OCI-M2 (cell line): ENCODE measurements around the gene BTRC.
"Not testable (repeated sequence)": the region's sequence is repeated elsewhere in the genome, so short reads cannot be mapped to it uniquely, and the experiment has no call there.

Experiments used
- DNase-seq: peaks from one replicate; lab custom pipeline; 2025; ENCODE audit not compliant: unreplicated experiment; lab: John Stamatoyannopoulos, UW

Gene BTRC

DNA sequence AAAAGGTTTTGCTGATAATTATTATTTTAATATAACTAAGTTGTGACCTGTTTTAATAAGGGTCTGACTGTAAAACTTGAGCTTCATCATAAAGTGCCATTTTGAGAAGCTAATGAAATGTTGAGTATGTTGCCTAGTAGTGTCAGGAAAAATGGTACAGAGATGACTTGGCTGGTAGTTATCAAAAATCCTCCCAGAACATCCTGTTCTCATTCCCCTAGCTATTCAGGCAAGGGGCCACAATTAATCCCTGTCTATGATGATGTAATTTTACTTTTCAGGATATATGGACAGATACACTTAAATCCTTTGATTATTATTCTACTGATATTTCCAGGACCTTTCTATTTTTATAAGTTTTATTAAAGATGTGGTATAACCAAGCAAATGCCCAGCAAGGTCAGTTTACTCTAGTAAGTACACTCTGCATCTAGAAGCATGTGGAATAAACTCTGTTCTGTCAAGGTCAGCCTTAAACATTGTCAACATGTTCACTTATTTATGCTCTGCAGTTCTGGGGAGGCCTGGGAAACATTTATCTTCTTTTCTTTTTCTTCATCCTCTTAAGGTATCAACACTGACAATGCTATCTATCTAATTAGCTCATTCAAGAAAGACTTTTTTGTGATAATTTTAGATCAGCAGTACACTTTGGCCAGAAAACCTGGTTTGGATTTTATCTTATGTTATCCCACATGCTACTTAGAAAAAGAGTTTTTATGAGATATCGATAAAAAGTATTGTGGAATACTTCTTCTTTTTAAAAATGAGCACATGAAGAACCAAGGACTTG, 32.1 kb downstream of the BTRC start:
- no peak for DNase-seq

DNA sequence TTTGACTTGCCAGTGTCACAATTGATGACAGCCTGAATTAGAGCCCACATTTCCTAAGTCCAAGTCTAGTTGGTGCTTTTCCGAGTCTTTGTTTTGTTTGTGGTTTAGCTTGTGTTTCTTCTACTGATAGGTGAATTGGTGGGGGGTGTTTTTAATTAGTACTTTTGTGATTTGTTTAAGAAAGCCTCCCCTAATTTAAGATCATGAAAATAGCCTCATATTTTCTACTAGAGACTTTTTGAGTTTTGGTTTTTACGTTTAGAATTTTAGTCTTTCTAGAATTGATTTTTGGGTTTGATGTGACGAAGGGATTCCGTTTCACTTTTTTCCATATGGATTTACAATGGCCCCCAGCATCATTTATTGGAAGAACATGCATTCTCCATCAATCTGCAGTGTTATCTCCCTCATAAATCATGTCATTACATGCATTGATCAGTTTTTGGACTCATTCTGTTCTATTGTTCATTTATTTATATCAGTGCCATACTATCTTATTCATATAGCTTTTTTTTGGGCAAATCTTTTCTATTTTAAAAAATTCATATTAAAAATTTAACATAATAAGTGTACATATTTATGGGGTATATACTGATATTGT, 32.8 kb downstream of the BTRC start:
- DNase-seq: no peak

DNA sequence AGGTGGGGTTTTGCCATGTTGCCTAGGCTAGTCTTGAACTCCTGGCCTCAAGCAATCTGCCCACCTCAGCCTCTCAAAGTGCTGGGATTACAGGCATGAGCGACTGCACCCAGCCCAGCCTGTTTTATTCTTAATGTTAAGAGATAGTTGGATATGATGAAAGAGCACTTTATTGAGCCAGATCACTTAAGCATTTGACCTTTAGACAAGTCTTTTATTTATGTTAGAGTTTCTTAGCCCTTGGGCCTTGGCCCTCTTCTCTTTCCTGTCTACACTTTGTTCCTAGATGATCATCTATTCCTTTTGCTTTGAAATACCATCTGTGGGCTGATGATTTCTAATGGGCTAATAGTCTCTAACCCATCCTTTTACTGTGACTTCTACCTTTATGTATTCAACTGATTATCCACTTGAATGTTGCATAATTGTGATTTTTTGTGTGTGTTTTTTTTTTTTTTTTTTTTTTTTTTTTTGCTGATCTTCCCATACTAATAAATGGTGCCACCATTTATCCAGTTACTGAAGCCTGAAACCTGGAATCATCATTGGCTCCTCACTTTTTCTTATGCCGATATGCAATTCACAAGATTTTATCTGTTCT, 34.8 kb downstream of the BTRC start:
- no peak for DNase-seq

DNA sequence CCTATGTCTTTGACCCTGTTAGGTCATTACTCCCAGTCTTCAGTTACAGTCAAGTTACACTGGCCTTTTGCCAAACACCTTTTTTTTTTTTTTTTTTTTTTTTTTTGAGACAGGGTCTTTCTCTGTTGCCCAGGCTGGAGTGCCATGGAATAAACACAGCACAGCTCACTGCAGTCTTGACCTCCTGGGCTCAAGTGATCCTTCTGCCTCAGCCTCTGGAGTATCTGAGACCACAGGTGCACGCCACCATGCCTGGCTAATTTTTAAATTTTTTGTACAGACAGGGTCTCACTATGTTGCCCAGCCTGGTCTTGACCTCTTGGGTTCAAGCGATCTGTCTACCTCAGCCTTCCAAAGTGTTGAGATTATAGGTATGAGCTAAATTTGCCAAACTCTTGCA, 35.6 kb downstream of the BTRC start:
- not testable (repeated sequence) for DNase-seq

DNA sequence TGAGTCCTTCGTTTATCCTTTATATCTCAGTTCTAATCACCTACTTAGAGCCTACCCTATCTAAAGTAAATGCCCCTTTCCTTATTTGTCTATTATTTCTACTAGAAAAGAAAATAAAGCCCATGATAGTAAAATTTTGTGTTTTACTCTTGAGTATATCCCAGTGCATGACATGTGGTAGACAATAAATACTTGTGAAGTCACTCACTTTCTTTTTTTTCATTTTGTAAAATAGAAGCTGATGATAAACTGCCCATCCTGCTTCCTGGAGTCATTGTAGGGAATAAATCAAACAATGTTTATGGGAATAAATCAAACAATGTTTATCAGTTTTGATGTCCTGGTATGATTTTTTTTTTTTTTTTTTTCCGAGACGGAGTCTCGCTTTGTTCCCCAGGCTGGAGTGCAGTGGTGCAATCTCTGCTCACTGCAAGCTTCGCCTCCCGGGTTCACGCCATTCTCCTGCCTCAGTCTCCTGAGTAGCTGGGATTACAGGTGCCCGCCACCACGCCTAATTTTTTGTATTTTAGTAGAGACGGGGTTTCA, 36.1 kb downstream of the BTRC start:
- no peak for DNase-seq

DNA sequence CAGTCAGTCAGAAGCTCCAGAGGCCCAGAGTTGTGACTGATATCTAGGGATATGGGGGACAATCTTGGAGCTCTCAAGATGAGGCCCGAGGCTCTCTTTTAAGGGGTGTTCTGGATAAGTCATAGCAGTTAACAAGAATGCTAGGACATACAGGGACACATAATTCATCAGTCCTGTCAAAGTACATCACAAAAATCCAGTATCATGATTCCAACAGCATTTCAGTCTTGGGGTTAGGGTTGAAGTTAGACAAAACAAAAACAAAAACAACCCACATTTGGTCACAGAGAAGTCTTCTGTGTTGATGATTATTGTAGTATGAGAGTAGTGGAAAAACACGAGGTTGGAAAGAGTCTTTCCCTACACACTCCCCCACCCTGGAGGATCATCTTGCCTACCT, 39.4 kb downstream of the BTRC start:
- no peak for DNase-seq

DNA sequence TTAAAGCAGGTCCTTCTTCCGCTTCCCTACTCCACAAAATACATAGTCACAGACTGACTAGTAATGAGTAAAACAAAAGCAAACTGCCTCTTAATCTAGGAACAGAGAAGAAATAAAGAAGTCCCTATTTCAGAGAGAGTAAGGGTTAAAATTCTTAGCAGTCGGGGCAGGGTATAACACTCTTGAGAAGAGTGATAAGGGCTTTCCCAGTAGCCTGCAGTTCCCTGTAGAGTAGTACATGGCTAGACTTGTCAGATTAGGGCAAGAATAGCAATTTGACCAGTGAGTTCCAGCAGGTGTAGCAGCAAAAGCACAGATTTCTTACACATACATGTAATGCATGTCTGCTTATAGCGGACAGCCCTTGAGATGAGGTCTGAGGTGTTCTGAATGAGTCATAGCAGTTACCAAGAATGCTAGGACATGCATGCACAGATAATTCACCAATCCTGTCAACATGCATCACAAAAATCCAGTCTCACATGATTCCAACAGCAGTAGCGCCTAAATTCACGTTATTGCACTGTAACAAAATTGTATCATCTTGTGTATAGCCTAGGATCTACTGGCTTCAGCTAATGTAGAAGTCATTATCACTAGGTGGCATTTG, 40.7 kb downstream of the BTRC start:
- DNase-seq: no peak

DNA sequence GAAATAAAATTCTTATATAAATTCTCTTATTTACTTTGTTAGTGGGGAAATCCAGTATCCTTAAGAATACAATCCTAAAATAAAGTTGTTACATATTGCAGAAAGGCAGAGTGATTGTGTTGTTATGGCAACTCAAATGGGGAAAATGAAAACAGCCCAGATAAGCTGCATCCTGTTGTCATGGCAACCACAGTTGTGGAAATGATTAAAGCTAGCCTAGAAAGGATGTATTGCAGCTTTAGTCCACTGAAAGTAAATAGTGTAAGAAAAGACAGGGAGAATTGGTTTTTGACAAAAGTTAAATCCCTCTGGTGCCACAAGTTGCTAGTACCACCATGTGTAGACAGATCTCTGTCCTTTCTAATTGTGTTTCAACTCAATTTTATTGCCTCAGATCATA, 43.2 kb downstream of the BTRC start:
- DNase-seq: no peak

DNA sequence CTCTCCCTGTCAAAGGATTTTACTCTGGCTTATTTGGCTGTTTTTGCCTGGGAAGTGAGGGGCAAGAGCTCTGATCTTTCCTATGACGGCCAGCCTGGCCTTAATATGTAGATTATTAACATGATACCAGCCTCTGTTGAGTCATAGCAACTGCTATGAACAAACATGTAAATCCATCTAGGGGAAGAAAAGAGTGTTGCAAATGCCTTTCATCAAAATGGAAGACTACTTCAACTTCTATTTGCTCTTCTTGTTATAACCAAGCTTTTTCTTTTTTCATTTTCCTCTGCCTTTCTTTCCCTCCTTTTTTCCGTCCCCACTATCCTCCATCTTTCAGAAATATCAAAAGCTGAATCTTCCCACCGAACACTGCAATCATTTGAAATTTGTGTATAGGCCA, 46.6 kb downstream of the BTRC start:
- DNase-seq: no peak

DNA sequence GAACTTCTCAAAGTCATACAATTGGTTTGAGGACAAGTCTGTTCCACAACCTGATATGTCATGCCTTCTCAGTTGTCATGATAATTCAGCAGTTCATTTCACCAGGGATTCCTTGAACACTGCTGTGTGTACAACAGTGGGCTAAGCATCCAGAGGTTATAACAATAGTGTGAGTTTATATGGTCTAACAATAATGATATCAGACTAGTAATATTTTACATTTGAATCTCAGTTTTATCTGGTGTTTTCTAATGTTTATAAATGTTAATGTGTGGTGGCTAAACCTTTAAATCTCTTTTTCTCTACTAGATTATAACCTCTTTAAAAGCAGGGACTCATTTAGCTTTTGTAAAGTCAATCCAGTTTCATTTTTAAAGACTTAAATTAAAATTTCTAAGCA, 48.7 kb downstream of the BTRC start:
- DNase-seq: no peak

DNA sequence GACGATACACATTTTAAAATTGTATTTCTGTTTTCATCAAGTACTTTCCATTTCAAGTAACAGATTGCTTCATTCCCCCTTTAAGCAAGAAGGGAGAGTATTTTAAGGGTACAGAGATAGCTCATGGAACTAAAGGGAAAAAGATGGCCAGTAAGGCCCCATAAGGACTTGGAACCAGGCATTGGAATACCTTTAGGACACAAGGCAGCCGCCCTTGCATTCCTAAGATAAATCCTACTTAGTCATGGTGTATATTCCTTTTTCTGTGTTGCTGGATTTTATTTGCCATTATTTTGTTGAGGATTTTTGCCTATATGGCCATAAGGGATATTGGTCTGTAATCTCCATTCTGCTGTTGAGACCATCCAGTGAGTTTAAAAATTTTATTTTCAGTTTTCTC, 49.2 kb downstream of the BTRC start:
- no peak for DNase-seq

DNA sequence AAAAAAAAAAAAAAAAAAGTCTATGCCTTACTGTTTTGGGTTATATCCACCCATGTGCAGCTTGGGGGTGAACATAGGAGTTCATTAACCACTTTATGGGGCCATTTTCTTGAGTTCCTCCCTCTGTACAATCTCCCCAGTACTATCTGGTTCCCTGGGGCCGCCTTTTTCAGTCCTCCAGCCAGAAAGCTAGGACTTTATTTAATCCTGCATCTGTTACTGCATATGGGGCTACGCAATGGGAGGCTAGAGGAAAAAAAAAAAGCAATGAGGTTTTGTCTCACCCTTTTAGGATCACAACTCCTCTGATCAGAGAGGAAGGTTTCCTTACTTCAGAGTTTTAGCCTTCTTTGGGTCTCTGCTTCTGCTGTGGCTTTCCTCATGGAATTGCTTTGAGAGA, 51.0 kb downstream of the BTRC start:
- no peak for DNase-seq

DNA sequence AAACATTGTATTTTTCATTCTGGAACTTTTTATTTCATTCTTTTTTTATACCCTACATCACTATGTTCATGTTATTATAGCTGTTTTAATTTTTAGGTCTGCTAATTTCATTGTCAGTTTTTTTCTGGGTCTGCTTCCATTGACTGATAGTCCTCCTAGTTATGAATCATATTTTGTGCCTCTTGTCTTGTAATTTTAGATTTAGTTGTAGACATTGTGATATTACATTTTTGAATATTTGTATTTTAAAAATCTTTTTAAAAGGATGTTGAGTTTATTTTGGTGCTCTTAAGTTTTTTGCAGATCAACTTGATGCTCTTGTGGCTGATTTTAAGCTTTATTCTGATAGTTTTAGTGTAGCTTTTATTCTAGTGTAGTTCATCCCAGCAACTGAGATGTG, 57.6 kb downstream of the BTRC start:
- no peak for DNase-seq

DNA sequence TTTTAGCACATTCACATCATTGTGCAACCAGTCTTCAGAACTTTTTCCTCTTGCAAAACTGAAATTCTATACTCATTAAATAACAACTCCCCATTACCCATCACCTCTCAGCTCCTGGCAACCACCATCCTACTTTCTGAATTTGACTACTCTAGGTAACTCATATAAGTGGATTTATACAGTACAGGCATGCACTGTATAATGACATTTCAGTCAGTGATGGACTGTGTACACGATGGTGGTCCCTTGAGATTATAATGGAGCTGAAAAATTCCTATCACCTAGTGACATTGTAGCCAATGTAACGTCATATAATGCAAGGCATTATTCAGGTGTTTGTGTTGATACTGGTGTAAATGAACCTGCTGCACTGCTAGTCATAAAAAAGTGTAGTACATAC, 60.1 kb downstream of the BTRC start:
- DNase-seq: no peak

DNA sequence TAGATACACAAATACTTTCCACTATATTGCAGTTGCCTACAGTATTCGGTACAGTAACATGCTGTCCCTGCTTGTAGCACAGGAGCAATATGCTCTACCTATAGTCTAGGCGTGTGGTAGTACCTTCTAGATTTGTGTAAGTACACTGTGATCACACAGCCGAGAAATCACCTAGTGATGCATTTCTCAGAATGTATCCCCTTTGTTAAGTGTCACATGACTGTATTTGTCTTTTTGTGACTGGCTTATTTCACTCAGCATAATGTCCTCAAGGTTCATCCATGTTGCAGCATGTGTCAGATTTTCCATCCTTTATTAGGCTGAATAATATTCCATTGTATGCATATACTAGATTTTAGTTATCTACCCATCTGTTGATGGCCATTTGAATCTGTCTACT, 61.9 kb downstream of the BTRC start:
- DNase-seq: no peak

DNA sequence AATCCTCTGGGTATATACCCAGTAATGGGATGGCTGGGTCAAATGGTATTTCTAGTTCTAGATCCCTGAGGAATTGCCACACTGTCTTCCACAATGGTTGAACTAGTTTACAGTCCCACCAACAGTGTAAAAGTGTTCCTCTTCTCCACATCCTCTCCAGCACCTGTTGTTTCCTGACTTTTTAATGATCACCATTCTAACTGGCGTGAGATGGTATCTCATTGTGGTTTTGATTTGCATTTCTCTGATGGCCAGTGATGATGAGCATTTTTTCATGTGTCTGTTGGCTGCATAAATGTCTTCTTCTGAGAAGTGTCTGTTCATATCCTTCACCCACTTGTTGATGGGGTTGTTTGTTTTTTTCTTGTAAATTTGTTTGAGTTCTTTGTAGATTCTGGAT, 68.0 kb downstream of the BTRC start:
- DNase-seq: not testable (repeated sequence)

DNA sequence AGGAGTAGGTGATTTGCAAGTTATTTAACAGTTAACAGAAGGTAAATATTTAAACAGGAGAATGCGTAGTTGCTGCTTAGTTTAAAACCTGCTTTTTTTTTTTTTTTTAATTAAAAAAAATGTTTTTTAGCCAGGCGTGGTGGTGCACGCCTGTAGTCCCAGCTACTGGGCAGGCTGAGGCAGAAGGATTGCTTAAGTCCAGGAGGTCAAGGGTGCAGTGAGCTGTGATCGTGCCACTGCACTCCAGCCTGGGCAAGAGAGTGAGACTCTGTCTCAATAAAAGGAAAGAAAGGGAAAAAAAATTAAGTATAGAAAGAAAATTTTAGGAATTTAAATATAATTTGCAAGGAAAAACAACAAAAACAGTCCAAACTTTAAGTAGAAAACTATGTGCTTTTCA, 71.6 kb downstream of the BTRC start:
- no peak for DNase-seq

DNA sequence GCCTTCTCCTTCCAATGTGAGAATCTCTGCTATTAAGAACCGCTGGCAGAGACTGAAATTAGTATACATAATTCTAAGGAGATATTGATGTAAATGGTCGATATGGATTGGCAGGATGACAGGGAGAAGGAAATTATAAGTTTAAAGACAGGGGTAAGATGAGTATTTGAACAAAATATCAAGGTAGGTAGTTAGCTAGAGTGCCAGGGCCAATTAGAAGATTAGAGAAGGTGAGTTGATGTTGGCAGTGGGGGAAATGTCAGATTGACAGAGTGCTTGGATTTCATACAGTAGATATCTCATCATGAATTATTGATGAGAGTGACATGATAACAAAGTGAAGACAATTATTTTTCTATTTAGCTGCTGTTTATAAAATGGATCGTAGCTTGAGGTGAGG, 74.1 kb downstream of the BTRC start:
- DNase-seq: no peak

DNA sequence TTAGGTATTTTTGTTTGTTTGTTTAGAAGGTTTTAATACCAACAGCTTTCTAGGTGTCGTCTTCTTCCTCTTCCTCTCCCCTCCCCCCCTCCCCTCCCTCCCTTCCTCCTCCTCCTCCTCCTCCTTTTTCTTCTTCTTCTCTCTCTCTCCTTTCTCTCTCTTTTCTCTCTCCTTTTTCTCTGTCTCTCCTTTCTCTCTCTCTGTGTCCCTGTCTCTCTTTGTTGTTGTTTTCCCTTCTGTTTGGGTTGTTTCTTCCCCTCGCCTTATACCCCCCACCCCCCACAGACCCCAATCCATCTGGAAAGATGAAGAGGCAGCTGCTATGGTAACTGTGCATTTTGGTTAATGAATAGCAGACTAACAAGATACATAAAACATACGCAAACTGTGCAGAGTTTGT, 75.5 kb downstream of the BTRC start:
- no peak for DNase-seq

DNA sequence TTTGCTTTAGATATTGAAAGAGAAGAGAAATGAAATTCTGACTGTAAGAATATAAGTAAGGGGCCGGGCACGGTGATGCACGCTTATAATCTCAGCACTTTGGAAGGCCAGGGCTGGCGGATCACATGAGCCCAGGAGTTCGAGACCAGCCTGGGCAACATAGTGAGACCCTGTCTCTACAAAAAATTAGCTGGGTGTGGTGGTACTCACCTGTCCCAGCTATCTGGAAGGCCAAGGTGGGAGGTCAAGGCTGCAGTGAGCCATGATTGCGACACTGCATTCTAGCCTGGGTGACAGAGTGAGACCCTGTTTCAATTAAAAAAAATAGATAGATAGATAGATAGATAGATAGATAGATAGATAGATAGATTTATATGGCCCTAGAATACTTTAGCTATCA, 82.3 kb downstream of the BTRC start:
- no peak for DNase-seq

DNA sequence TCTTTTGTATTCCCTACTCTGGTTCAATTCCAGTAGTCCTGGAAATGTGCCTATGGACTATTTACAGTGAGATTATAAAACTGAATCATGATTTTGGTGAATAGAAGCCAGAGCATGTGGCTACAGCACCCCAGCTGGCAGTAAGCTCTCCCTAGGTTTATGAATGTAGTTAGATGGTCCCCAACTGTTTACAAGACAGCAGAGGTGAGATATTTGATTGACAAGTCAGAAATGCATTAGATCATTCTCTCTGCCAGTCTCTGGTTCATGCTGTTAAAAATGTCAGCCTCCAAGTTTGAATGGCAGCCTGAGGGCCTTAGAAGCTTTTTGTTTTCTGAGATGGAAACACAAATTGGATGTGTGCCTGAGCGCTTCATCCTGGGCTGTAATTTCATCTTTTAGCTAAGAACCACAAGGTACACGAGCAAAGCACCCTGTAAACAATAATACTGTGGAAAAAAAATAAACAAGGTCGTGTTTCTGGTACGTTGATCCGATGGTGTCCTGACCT, 85.0 kb downstream of the BTRC start:
- no peak for DNase-seq
